K562 (cell line): Measurements from ENCODE around the gene EGFR. TPM values are rescaled to one million over a fixed set of nuclear protein-coding genes. Genes with fewer than 3 reads are reported as not detected.
A peak's percentile ranks its signal among the peaks of the same experiment; 100 is the strongest.

ENCODE experiments used
- ARID1B ChIP-seq: fragments of 450-650 bp; IDR thresholded peaks from 2 replicates; pipeline ENCODE4 v1.6.1; 2016; ENCODE audit warnings: antibody characterized with exemption, mild to moderate bottlenecking, inconsistent platforms
- CAMTA2 ChIP-seq: fragments of 250-450 bp; sonication (Bioruptor Pico); conservative IDR thresholded peaks from 2 replicates; pipeline ENCODE4 v1.5.1; 2022
- CBFA2T2 ChIP-seq: fragments of 450-650 bp; conservative IDR thresholded peaks from 2 replicates; pipeline ENCODE4 v1.6.1; 2017; ENCODE audit warnings: mild to moderate bottlenecking
- CTBP1 ChIP-seq: fragments of 450-650 bp; IDR thresholded peaks from 2 replicates; pipeline ENCODE4 v1.6.1; 2016; ENCODE audit warnings: borderline replicate concordance
- CXXC5 ChIP-seq: fragments of 250-450 bp; sonication (Bioruptor Pico); IDR thresholded peaks from 2 replicates; pipeline ENCODE4 v1.8.0; 2022; ENCODE audit warnings: inconsistent platforms, mild to moderate bottlenecking, moderate library complexity
- E2F5 ChIP-seq: sonication (generic); formaldehyde crosslinking; IDR thresholded peaks from 2 replicates; pipeline ENCODE4 v1.8.0; 2022; ENCODE audit warnings: mild to moderate bottlenecking, missing genetic modification reagents
- EP300 ChIP-seq: IDR thresholded peaks from 2 replicates; pipeline ENCODE4 v1.6.1; 2012; ENCODE audit warnings: low read length, improper control_type of control experiment
- FOXA3 ChIP-seq, 2 experiments: fragments of 450-650 bp in 1 of 2; sonication (generic) in 1 of 2; formaldehyde crosslinking; IDR thresholded peaks in 1 of 2; conservative IDR thresholded peaks in 1 of 2; 2 replicates each; pipeline versions ENCODE4 v1.4.0 to v1.8.0; 2020 to 2022; ENCODE audit warnings: mild to moderate bottlenecking in 2 of 2, missing genetic modification reagents in 1 of 2
- FOXK1 ChIP-seq: sonication (generic); formaldehyde crosslinking; IDR thresholded peaks from 2 replicates; pipeline ENCODE4 v1.8.0; 2022; ENCODE audit warnings: missing genetic modification reagents, mild to moderate bottlenecking, borderline replicate concordance
- FOXK2 ChIP-seq, 2 experiments: fragments of 450-650 bp; IDR thresholded peaks in 1 of 2; conservative IDR thresholded peaks in 1 of 2; 2 replicates each; pipeline ENCODE4 v1.6.1; 2016; ENCODE audit warnings: low read depth in 2 of 2, mild to moderate bottlenecking in 1 of 2
- HDAC2 ChIP-seq: fragments of 450-650 bp; IDR thresholded peaks from 2 replicates; pipeline ENCODE4 v1.6.1; 2016; ENCODE audit warnings: mild to moderate bottlenecking
- NCOA1 ChIP-seq: fragments of 450-650 bp; IDR thresholded peaks from 2 replicates; pipeline ENCODE4 v1.6.1; 2016; ENCODE audit warnings: low read depth
- NCOR1 ChIP-seq: fragments of 450-650 bp; IDR thresholded peaks from 2 replicates; pipeline ENCODE4 v1.6.1; 2016; ENCODE audit warnings: mild to moderate bottlenecking, moderate library complexity
- PML ChIP-seq: IDR thresholded peaks from 2 replicates; pipeline ENCODE4 v1.6.1; 2012; ENCODE audit warnings: low read length, inconsistent platforms
- RFX1 ChIP-seq: fragments of 450-650 bp; IDR thresholded peaks from 2 replicates; pipeline ENCODE4 v1.6.1; 2016; ENCODE audit warnings: mild to moderate bottlenecking, moderate library complexity
- TEAD1 ChIP-seq, 2 experiments: fragments of 450-650 bp in 1 of 2; sonication (generic) in 1 of 2; formaldehyde crosslinking; IDR thresholded peaks; 2 replicates each; pipeline versions ENCODE4 v1.4.0 to v1.8.0; 2020 to 2022; ENCODE audit warnings: mild to moderate bottlenecking in 2 of 2, missing genetic modification reagents in 1 of 2
- ZC3H8 ChIP-seq: fragments of 450-650 bp; IDR thresholded peaks from 2 replicates; pipeline ENCODE4 v1.6.1; 2017
- ZNF318 ChIP-seq, 2 experiments: fragments of 450-650 bp; IDR thresholded peaks; 2 replicates each; pipeline ENCODE4 v1.6.1; 2016; ENCODE audit warnings: mild to moderate bottlenecking in 2 of 2, borderline replicate concordance in 1 of 2, low read depth in 1 of 2, moderate library complexity in 1 of 2
- ZNF551 ChIP-seq: fragments of 250-450 bp; sonication (Bioruptor Pico); IDR thresholded peaks from 2 replicates; pipeline ENCODE4 v1.5.0; 2021; ENCODE audit warnings: mild to moderate bottlenecking, moderate library complexity
- polyA plus RNA-seq, 8 experiments: library from polyadenylated mRNA; depleted of rRNA in 4 of 8; stranded (reverse) in 5 of 8; unstranded in 3 of 8; fragments of >200 nt; fragmentation: Nextera tagmentation in 2 of 8; fragmentation: Illumina TruSeq in 1 of 8; extraction: Ambion mirVana in 2 of 8; extraction: Trizol in 1 of 8; gene quantifications; 2 replicates each; pipeline versions ENCODE4 v1.2.1 to v1.2.3, GENCODE V29; 2011 to 2014; ENCODE audit warnings: inconsistent platforms in 1 of 8, missing spikeins in 1 of 8
- total RNA-seq, 7 experiments: library from RNA; depleted of rRNA in 6 of 7; stranded (reverse); fragments of >200 nt in 6 of 7; fragmentation: Illumina TruSeq in 2 of 7; extraction: Trizol in 2 of 7; gene quantifications; 2 replicates each; pipeline versions ENCODE4 v1.2.1 to v1.2.3, GENCODE V29; 2011 to 2021; ENCODE audit warnings: low replicate concordance in 1 of 7

The EGFR gene
- total and polyA plus RNA-seq, 9 of the 15 experiments (the other 6 are each of a cell fraction or from before 2014, with no cell fraction given): 0.13 TPM; not detected in 8

GRCh38 chr7:54995610-54996363 lies 23.0 kb upstream of the EGFR start (continued):
- TF ChIP-seq ZNF551 (CRISPR knock-in tag) (no peak), CTBP1 (peak; percentile 74; the same call in 1 of the 2 replicates), CXXC5 (CRISPR knock-in tag) (no peak), FOXK1 (no peak), NCOA1 (0 out of 2 replicates have a peak, but pooled peaks have one; percentile 27), ZC3H8 (no peak), PML (no peak), FOXA3 (CRISPR knock-in tag; conservative IDR thresholded peaks at IDR 0.05 in 1 of 2, IDR thresholded peaks at IDR 0.05 in 1 of 2) (peak in 1 of 2 experiments; percentile 92; a peak in 2 of 4 replicates), HDAC2 (peak; percentile 22; the same call in 1 of the 2 replicates), CAMTA2 (no peak), NCOR1 (peak; percentile 67), E2F5 (CRISPR knock-in tag) (no peak), TEAD1 (CRISPR knock-in tag; IDR thresholded peaks at IDR 0.05) (0 out of 4 replicates have a peak, but pooled peaks of 1 of the 2 experiments have one; percentile 15), EP300 (peak; percentile 46; the same call in 1 of the 2 replicates), FOXK2 (conservative IDR thresholded peaks at IDR 0.05 in 1 of 2, IDR thresholded peaks at IDR 0.05 in 1 of 2; ENCODE audit: low read depth in 2 of 2) (peak in 1 of 2 experiments; percentile 22; a peak in 1 of 4 replicates), ZNF318 (IDR thresholded peaks at IDR 0.05; ENCODE audit: borderline replicate concordance in 1 of 2, low read depth in 1 of 2) (0 out of 4 replicates have a peak, but pooled peaks of 1 of the 2 experiments have one; percentile 19), RFX1 (no peak), ARID1B (peak; percentile 90), CBFA2T2 (peak; percentile 60)
